COLO668 (cell line): Measurements from ENCODE around the gene MBD6.
"Not testable (repeated sequence)": the region's sequence is repeated elsewhere in the genome, so short reads cannot be mapped to it uniquely, and the experiment has no call there.

Experiments used
- DNase-seq: peaks from one replicate; lab custom pipeline; 2025; ENCODE audit not compliant: unreplicated experiment; lab: John Stamatoyannopoulos, UW

MBD6 gene

GRCh38 chr12:57513677-57514076 is 8.9 kb upstream of the MBD6 start:
- not testable (repeated sequence) for DNase-seq

- not testable (repeated sequence) for DNase-seq
These were observed 8.4 kb upstream of the MBD6 start for GRCh38 chr12:57514246-57514645.

- no peak for DNase-seq
These were observed 7.8 kb upstream of the MBD6 start for GRCh38 chr12:57514720-57515407.

GRCh38 chr12:57515408-57515933 is 7.2 kb upstream of the MBD6 start:
- DNase-seq, result no peak

- no peak for DNase-seq
These were observed 6.6 kb upstream of the MBD6 start for GRCh38 chr12:57515934-57516541.

- no peak for DNase-seq
These were observed 5.9 kb upstream of the MBD6 start for GRCh38 chr12:57516617-57517153.

GRCh38 chr12:57517187-57517586 is 5.4 kb upstream of the MBD6 start:
- DNase-seq, result no peak

- not testable (repeated sequence) for DNase-seq
These were observed 4.9 kb upstream of the MBD6 start for GRCh38 chr12:57517718-57518117.

GRCh38 chr12:57518176-57518919 is 4.3 kb upstream of the MBD6 start:
- DNase-seq, result no peak

- peak; percentile 13 for DNase-seq
These were observed 3.5 kb upstream of the MBD6 start for GRCh38 chr12:57518920-57519795.

- DNase-seq, result peak; percentile 34
These were observed 2.9 kb upstream of the MBD6 start for GRCh38 chr12:57519796-57520052.

GRCh38 chr12:57520053-57520818 is 2.4 kb upstream of the MBD6 start, which contains the start of gene DDIT3:
Gene DDIT3, minus strand, starts transcription at chr12:57520514. Its CDS starts 3,108 bp downstream, at chr12:57517406.
- DNase-seq, result peak; percentile 97

- peak; percentile 44 for DNase-seq
These were observed 1.1 kb upstream of the MBD6 start for GRCh38 chr12:57521525-57522010.

- DNase-seq, result no peak
These were observed 472 bp downstream of the MBD6 start for GRCh38 chr12:57522887-57523705.

GRCh38 chr12:57523706-57524614 is 1.3 kb downstream of the MBD6 start:
- no peak for DNase-seq

GRCh38 chr12:57524814-57525614 is 2.4 kb downstream of the MBD6 start:
- no peak for DNase-seq
